Activated CD4-positive, alpha-beta T cell treated with anti-CD3 and anti-CD28 coated beads for 48 hours (primary cell): ENCODE results near the gene NRGN.
"Not testable (repeated sequence)": the region's sequence is repeated elsewhere in the genome, so short reads cannot be mapped to it uniquely, and the experiment has no call there.

Source experiments
- DNase-seq: peaks from one replicate; pipeline ENCODE4 v3.0.0-alpha.2; 2020

The NRGN gene

DNA sequence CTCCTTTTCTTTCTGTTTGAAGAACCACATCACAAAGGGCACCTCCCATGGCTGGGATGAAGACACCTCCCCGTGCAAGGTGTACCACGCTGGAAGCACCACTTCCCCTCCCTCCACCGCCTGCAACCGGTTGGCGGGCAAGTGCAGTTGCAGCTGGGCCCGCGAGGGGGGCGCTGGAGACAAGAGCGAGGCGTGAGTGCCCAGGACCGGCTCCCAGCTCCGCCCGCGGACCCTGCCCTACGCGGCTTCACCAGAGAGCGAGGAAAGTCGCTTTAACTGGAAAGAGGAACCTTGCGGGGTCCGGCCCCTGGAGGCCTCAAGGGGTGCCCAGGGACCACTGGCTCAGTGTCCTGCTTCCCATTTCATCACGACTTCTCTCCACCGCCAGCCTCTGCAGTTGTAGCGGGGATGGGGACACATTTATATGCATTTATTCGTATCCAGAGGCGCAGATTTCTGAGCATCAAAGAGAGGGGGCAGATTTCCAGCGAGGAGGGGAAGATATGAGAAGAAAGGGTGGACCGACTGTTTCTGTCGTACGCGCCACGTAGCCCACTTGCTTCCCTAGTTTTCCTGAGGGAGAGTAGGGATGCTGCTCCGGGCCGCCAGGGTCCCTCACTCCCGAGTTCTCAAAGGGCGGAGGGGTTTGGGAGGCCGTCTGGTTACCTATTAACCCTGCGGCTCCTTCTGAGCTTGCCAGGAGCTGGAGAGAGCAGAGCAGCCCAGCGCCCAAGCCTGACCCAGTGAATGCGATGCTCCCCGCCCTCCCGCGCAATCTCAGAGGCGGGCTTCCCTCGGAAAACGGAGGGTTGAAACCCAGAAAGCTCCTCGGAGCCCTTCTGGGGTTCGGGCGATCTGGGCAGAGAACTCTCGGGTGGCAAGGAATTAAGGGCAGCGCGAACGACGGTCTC is 18.9 kb downstream of the NRGN start:
- DNase-seq, result peak; percentile 82

DNA sequence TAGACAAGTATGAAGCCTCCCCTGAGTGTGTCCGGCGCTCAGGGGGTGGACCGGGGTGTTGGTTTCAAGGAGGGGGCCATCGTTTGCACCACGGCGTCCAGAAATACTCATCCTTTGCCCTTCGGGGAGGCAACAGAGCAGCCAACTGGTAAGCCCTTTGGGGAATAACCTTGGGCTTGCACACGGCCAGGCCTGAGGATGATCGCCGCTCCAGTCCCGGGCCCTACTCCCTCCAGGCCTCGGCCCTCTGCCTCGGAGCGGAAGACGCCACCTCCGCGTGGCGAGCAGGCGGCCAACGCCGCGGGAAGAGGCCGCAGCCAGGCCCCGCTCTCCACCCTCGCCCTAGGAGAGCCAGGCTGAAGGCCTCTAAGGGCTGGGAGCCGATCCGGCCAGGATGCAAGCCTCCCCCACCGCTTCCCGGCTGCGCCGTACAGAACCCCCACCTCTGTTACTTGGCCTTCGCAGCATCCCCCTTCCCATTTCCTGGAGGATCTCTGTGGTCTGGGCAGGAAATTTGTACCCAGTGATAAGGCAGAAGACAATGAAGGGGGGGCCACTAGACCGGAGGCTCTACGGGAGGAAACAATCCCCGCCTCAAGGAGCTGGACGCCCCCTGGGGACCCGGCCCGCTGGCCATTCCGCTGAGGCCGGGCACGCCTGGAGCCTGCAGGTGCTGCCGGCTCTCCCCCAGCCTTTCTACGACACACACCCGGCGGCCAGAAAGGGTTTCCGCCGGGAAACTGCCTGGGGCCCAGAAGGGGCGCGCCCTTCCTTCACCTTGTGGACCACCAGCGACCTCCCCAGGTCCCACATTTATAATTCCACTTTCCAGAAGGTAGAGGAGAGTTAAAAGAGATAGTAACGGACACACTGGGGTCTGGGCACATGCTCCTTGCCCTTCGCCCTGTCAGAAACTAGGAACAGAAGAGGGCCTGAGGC is 19.8 kb downstream of the NRGN start:
- DNase-seq, result no peak

DNA sequence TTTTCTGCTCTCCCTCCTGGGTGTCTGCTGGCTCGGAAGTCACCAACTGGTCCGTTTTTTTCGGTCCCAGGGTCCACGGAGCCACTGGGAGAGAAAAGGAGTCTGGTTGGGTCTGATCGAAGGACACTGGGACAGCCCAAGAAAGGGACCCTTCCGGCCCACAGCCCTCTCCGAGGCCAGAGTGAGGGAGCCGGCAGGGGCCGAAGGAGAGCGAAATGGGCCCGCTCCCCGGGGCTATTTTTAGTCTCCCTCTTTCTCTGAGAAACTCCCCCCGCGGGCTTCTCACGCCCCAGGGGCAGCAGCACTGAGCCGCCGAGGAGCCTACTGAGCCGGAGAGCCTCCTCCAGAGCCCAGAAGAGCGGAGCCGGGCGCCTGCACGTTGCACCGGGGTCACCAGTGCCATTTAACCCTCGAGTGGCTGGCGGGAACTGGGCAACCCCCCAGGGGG is 20.5 kb downstream of the NRGN start:
- no peak for DNase-seq

DNA sequence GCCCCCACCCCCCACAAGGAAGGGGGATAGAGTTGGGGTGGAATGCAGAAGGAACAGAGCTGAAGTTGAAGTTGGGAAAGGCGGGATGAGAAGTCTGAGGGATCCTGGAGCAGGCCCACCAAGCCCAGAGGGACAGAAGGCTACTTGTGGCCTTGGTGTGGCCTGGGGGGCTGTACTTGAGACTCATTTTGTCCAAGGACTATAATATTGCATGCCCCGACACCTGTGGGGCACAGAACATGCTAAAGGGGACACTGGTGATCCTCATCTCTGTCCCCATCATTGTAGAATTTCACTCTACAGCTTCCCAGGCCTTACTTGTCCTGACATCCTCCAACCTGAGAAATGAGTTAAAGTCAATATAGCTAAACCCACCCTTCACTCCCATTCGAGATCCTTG is 21.1 kb downstream of the NRGN start:
- no peak for DNase-seq

DNA sequence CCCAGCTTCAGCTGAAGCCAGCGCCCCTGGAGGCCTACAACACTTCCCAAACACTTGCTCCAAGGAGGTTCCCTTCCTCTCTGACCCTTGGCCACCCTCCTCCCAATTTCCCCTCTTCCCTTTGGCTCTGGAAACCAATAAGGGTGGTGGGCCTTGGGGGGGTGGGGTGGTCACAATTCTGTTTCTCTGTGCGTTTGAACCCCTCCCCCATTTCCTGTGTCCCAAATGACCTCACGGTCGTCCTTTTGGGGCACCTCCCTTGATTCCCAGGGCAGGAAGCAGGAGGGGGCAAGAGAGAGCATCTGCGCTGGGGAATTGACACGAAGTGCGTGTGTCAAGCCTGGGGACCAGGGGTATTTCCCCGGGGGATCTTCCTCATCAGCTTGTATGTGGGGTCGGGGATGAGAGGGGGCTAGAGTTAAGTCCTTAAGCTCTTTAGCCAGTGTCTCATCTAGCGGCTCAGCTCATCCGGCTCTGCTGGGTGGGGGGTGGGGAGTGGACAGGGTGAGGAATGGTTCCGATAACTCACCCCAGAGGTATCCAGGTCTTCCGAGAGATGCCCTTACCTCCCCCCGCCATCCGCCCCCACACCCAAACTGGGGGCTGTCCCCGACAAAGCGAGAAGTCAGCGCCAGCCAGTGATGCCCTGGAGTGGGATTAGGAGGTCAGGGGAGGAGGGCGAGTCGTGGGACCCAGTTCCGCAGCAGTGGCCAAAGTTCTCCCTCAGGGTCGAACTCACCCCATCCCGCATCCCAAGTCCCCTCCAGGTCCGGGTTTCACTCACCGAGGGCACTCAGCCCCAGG is 21.8 kb downstream of the NRGN start:
- DNase-seq, result no peak

DNA sequence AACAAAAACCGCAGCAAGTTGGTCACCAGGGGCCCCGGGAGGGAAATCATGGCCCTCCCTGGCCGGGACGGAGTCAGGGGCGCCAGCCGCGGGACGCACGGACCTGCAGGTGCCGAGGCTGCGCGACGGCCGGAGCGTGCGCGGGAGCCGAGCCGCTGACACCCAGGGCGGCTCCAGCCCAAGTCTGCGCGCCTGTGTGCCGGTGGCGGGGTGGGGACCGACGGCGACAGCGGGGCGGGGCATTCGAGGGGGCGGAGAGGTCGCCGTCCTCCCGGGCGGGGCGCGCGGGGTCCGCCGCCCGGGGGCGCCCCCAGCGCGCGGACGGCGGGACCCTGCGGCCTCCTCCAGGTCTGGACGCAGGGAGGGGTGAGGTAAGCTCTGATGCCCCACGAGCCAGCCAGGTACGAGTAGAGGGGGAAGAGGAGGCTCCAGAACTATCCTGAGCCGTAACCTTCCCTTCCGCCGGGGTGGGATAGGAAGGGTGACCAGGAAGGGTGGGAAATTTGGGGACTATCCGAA is 22.4 kb downstream of the NRGN start, which contains the start of gene ESAM:
Gene ESAM (minus strand): TSS at position 186 of the 519 bp plus-strand sequence. CDS start 136 bp downstream, at position 50.
- DNase-seq, result peak; percentile 69

DNA sequence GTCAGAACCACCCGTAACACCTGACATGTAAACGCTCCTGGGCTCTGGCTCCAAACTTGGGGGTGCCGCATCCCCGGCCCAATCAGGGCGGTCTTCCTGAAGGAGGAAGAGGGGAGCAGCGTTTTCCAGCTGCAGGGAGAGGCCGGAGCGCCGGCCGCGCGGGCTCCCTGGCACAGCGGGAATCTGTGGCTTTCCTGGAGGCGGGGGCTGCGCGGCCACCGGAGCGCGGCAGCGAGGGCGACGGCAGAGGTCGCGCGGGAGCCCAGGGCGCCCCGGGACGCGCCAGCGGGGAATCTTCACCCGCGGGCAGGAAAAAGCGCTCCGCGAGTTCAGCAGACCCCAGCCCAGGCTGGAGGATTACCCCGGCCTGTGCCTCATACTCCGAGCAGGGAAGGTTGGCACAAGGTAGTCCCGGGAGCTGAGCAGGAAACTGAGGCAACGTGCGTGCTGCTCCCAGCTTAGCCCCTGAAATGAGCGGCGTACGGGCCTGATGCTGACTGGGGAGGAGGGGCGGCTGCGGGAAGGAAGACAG is 22.9 kb downstream of the NRGN start:
- no peak for DNase-seq

DNA sequence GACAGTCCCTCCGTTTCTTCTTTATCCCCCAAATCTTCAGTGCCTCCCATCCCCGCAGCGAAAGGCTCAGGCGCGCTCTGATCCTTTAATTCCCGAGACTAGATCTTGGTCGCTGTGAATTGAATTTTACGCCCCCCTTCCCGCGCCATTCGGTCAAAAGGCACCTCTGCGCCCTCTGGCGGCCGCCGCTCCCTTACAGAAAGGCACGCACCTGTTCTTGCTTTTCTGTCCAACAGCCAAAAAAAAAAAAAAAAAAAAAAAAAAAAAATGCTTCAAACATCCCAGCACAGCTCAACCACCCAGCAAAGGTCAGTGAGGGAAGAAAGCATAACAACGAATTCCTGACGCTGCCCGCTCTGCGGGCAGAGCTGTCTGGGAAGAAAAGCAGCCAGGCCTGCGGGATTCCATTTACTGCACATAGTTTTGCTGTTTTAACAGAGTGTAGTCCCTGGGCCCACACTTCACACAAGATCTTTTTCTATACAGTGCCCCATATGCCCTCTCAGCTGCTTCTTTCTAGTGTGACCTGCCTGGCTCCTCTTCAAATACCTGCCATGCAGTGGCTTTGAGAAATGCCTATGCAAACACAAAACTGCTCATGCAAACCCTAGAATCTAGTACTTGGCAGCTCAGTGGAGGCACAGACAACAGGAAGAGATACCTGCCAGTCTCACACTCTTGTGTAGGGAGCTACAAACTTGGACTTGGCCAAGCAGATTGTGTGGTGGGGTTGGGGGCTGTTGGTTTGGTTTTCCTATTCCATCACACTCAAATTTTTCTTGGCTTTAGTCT is 23.6 kb downstream of the NRGN start:
- peak; percentile 91 for DNase-seq

DNA sequence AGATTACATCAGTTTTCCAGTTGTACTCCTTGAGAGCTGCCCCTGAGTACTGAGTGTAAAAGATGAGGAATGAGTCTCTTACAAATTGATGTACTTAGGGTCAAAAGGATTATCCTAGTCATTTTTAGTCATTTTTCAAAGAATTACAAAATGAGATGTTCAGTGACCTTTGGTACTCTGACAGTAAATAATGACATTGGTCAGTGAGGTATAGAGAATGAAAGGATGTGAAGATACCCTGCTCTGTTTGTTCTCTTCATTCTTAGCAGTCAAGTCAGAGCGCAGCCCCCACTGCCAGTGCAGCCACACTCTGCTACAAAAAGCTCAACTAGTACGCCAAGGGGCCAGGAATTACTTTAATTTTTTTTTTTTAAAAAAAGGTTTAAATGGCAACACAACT is 26.4 kb downstream of the NRGN start:
- DNase-seq, result no peak

DNA sequence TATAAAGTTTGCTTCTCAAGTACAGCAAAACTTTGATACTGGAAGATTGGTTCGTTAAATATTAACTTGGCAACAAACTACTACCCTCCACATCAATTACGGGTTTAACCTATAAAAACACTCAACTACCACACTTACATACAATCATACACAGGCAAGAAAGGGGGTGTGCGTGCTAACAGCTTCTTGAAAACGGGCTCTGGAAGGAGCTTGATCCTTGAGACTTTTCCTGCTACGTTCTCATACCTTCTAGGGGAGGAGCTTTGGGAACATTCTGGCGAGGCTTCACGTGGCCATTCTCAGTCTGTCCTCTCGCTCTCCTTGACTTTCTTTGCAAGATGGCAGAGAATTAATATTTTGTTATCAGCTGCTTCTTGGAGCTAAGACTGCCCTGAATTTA is 29.2 kb downstream of the NRGN start:
- no peak for DNase-seq

DNA sequence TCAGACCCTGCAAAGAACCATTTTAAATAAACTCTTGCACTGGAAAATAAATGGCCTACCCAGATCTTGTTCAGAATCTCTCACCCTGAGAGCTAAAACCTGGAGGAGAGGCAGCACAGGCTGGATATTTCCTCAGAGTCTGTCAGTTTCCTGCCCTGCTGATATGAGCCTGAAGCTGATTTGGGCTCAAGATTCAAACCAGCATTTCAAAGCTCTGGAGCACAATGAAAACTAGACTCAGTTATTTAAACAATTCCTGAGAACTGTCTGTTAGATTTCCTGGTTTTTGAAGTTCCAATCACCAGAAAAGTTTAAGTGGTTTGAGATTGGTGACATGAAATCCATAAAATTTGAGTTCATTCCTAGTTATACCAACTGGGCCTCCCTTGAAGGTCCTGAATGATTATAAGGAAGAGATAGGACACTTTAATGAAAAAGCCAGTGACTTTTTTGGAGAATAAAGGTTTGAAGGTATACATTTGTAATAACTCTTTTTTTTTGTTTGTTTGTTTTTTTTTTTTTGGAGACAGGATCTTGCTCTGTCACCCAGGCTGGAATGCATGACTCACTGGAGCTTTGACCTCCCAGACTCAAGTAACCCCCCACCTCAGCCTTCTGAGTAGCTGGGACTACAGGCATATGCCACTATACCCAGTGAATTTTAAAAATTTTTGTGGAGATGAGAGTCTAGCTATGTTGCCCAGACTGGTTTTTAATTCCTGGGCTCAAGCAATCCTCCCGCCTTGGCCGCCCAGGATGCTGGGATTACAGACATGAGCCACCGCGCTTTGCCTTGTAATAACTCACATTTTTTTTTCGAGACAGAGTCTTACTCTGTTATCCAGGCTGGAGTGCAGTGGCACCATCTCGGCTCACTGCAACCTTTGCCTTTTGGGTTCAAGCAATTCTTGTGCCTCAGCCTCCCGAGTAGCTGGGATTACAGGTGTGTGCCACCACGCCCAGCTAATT is 30.3 kb downstream of the NRGN start:
- DNase-seq, result no peak

DNA sequence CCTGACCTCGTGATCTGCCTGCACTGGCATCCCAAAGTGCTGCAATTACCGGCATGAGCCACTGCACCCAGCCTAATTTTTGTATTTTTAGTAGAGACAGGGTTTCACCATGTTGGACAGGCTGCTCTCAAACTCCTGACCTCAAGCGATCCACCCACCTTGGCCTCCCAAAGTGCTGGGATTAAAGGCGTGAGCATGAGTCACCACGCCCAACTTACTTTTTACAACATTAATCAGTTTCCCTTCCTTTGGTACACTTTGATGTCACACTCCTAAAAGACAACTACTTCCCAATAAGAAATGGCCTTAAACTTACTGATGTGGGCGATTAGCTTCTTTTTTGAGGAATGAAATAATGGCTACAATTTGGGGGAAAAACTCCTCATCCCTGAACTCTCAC is 31.2 kb downstream of the NRGN start:
- DNase-seq, result not testable (repeated sequence)

DNA sequence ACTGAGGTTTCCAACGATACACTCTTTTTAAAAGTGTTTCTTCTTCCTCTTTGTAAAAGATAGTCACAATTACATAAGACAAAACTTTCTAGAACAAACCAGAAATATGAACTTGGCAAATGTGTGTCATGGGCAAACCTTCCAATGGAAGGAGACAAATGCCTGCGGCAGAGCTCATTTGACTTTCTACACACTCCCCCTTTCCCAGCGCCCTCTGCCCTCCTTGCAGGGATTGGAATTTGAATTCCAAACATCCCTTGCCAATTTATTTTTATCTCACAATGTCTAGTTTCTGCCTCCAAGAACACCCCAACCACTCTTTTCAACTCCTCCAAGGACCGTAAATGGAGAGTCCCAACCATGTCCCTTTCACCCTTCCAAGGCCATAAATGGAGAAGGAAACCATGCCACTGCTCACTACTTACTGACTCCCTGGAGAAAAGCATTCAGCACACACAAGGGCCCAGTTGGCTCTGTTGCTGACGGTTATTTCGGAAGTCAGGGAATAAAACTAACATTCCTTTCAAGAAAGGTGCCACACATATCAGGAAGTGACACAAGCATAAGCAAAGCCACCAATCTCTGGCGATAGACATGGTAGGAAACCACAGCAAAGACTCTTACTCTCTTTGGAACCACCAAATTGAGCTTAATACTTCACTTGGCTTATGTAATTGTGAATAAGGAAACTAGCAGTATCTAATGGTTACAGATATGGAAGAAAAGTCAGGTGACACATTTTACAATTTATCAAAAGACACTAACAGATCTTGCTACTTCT is 37.3 kb downstream of the NRGN start:
- DNase-seq, result no peak

DNA sequence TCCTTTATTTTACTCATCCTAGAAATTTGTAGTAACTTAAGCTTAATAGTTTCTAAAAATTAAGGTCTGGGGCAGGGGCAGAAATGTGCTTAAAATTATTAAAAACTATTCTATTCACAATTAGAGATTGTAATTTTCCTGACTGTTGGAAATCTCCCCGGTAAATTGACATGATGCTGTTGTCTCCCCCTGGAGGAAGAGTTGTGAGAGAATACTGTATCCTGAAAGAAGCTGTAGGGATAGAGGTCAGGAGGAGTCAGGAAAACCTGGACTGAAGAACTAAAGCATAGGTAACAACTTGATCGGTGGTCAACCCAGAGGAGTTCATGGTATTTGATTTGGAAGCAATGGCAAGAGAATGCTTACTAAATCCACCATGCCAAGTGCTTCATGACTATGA is 38.5 kb downstream of the NRGN start:
- DNase-seq, result no peak

DNA sequence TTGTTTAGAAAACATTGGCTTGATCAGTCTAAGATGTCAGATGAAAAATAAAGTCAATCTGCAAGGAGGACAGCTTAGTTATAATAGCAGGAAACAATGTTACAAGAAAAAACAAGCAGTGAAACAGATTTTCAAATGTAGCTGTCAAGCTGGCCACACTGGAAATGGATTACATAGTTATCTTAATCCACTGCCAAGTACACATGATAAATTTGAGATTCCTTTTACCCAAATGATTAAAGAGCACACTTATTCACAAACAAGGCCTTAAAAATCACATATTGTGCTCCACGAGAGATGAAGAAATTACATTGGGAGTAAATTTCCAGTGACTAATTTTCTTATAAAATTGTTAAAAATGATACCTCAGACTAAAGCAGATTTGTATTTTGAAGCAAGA is 39.8 kb downstream of the NRGN start:
- DNase-seq, result no peak

DNA sequence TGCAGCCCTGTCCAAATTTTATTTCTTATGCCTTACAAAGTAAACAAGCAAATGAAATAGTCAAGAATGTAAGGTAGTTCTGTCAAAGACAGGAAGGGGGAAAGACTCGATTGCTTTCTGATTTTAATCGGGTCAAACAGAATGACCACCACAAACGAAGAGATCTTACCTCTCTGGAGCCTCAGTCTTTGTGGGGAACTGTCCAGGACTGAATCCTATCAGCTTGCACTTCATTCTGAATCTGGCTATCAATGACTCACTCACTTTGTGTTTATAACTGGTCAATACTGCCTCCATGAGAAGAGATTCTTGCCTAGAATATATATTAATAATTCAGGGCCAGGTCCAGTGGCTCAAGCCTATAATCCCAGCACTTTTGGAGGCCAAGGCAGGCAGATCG is 43.3 kb downstream of the NRGN start:
- DNase-seq, result no peak

DNA sequence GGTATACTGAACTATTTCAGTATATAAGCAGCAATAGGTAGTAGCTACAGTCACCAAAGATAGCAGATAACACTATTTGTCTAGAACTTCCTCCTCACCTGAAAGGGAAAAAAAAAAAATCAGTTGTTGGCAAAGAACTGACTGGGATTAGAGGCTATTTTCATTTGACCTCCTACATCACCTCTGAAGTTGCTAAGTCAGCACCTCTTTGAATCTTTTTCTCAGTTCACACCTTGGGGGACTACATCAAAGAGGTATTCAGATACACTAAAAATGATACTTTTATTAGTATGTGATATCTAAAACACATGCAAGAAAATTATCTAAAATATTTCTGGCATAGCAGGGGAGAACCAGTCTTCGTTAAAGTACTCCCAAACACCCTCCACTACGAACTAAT is 44.3 kb downstream of the NRGN start:
- no peak for DNase-seq

DNA sequence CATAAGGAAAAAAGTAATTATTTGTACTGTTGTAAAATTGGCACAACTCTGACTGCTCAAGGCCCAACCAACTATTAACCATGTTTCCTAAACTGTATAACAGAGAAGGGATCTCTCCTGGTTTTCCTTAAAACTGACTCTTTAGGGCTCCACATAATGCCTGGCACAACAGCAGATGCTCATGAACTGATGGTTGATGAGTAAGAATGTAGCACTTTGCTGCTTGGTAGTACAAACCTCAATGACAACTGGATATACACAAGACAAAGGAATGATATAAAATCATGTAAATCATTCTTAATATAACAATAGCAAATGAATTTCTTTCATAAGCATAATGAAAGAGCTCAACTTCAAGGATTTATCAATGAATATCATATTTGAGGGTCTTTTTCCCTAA is 48.8 kb downstream of the NRGN start:
- no peak for DNase-seq

DNA sequence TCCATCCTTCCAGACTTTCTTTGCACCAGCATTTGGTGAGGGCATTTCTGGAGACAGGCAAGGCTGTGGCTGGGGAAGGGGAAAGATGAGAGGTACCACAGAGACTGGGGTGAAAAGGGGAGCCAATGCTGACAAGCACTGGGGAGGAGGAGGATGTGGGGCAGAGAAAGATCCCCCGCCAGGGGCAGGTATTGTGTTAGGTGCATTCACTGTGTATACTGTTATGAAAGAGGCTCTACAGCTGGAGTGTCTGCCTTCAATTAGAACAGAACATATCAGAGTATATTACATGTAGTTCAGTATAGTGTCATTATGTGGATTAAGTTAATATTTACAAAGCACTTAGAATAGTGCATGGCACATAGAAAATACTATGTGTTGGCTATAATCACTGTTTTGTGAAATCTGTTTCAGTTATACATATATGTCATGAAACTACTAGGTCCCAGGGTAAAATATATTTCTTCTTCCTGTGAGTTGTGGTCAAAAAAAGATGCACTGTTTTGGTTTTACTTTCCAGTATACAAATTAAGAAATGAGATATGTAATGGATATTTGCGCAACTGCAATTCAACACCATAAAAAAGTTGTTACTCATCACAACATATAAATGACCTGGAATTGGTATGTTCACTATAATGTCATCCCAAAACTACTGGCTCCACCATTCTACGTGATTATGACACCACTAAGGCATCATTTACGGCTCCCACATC is 52.0 kb downstream of the NRGN start:
- no peak for DNase-seq
